Stimulated activated effector memory CD8-positive, alpha-beta T cell treated with anti-CD3 and anti-CD28 coated beads, Interleukin-12 subunit alpha, Interleukin-12 subunit beta, amount 100 ng/mL, for 72 hours (primary cell): ENCODE results near the gene NACAD.
"Not testable (repeated sequence)": the region's sequence is repeated elsewhere in the genome, so short reads cannot be mapped to it uniquely, and the experiment has no call there.

ENCODE experiments used
- ATAC-seq: fragments of 150-1000 bp; cut with Tn5 transposase; 2 replicates; pipeline ENCODE4 v1.10.0; 2021
- DNase-seq, 2 donors: peaks; one replicate each; pipeline ENCODE4 v3.0.0; 2021 to 2022; ENCODE audit warnings: low spot score in 2 of 2
- H3K27ac Mint-ChIP-seq: one replicate; pipeline ENCODE4 v1.8.0; 2022; ENCODE audit warnings: mild to moderate bottlenecking, mixed read lengths
- H3K36me3 Mint-ChIP-seq: one replicate; pipeline ENCODE4 v1.8.0; 2022; ENCODE audit warnings: mild to moderate bottlenecking, mixed read lengths
- H3K4me1 Mint-ChIP-seq: one replicate; pipeline ENCODE4 v1.8.0; 2022; ENCODE audit warnings: mixed read lengths
- H3K4me3 Mint-ChIP-seq: one replicate; pipeline ENCODE4 v1.8.0; 2022; ENCODE audit warnings: mild to moderate bottlenecking, mixed read lengths
- H3K9me3 Mint-ChIP-seq: one replicate; pipeline ENCODE4 v1.8.0; 2022; ENCODE audit warnings: mixed read lengths

Gene NACAD

DNA sequence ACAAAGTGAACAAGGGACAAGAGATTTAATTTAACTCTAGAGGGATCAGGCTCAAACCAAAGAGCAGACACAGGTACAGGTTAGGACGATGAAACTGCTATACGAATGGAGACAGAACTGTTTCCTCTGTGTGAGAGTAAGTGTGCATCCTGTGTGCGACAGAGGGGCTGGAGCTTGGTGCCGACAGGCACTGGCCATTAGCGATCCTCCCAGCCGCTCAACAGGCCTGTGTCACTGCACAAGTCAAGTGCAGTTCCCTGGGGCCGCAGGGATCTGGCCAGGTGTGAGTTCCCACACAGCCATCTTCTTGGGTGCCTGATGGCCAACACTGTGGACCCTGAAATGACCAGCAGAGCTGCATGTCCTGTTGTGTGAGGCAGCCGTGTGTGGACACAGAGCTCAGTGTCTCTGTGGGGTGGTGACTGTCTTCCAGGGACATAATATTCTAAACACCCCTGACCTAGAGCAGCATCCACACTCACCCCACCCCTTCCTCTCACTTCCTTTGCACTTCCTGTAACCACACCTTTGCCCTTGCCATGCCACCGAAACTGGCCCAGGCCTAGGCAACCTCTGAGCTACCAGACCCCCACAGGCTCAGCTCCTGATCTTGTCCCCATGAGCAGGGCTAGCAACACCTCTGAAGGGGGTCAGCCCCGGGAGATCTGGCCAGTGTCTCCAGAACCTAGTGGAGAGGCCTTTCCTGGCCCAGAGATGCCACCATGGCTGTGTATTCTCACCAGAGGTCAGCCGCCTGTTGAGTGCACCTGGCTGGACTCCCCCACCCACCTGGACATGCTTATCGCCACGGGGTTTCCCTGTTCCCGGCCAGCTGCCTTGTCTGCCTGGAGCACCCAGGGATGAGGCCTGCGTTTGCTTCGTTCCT is 34.4 kb upstream of the NACAD start:
- Mint-ChIP-seq H3K9me3 (no peaks in the 10 kb centered on the region), H3K36me3 (no peaks in the 10 kb centered on the region), H3K27ac (peak overlapping the region; percentile 95), H3K4me3 (peak overlapping the region; percentile 33), H3K4me1 (peaks cover 30% of the 10 kb centered on the region)
- no peak for DNase-seq
- ATAC-seq, result peak; percentile 49

DNA sequence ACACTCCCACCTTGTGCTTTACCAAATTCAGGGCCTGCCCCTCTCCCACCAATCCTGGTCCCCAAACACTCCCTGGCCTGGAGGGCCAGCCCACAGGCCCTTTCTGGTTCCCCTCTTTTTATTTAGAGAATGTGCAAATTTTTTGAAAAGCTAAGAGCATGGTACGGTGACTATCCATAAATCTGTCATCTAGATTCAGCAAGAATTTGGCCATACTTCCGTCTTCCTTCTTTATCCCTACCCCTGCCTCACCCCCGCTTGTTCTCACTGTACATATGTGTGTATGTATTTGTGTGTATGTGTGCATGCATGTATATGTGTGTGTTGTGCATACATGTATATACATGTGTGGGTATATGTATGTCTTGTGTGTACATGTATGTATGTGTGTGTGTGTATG is 30.8 kb upstream of the NACAD start:
- H3K36me3 Mint-ChIP-seq, result no peaks in the 10 kb centered on the region
- H3K27ac Mint-ChIP-seq, result no peak overlapping the region
- no peak for ATAC-seq
- H3K4me3 Mint-ChIP-seq, result no peak overlapping the region
- no peak for DNase-seq
- H3K9me3 Mint-ChIP-seq, result no peaks in the 10 kb centered on the region
- peaks cover 30% of the 10 kb centered on the region for H3K4me1 Mint-ChIP-seq

DNA sequence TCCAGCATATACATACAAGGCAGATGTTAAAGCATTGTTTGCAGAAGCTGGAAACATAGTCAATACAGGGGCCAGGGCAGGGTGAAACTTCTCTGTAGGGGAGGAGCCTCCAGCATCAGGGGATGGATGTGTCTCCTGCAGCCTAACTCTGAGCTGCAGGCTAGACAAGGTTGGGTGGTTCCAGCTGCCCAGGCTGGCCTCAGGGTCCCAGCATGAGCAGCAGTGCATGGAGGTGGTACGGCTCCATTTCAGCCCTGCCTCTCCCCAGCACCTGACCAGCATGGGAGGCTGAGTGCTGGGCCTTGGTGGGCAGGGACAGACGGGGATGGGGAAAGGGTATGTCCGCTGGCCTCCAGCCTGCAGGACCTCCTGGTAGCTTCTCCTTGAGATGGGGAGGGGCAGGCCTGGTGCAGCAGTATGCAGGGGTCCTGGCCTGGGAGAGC is 30.1 kb upstream of the NACAD start:
- no peak overlapping the region for H3K27ac Mint-ChIP-seq
- DNase-seq (no peak), ATAC-seq (no peak)
- no peaks in the 10 kb centered on the region for H3K36me3 Mint-ChIP-seq
- H3K4me3 Mint-ChIP-seq, result no peak overlapping the region
- peaks cover 27% of the 10 kb centered on the region for H3K4me1 Mint-ChIP-seq
- no peaks in the 10 kb centered on the region for H3K9me3 Mint-ChIP-seq

DNA sequence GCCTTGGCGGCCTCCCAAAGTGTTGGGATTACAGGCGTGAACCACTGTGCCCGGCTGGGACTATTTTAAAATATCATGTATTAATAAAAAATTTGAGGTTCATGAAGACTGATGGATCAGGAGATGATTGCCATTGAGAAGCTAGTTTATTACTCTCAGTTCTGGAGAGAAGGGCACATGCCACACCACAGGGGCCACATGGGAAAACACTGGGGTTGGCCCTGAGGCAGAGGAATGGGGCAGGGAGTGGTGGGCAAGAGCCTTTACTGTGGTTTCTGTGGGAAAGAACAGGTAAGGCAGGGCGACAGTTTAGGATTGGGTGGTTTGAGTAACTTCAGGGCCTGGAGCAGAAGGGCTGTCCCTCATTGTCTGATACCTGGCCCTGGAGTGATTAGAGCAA is 29.5 kb upstream of the NACAD start:
- ATAC-seq (no peak), DNase-seq (no peak)
- Mint-ChIP-seq H3K36me3 (no peaks in the 10 kb centered on the region), H3K4me1 (peaks cover 21% of the 10 kb centered on the region), H3K9me3 (no peaks in the 10 kb centered on the region), H3K27ac (no peak overlapping the region), H3K4me3 (no peak overlapping the region)

DNA sequence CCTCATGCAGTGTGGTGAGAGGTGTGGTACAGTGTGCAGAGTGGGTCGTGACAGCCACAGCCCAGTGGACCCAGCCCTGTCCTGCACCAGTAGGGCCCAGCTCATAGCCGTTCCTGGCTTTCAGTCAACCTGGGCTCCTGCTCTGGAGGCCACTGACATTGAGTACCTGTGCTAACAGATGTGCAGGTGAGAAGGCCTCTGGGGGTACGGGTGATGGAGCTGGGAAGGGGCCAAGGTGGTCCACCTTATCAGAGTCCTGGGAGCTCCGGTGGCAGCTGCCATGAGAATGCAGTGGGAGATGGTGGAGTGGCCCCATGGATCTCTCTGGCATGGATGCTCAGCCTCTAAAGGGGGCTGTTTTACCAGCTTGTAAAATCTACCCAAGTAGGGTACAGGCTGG is 28.8 kb upstream of the NACAD start:
- Mint-ChIP-seq H3K9me3 (no peaks in the 10 kb centered on the region), H3K4me1 (peaks cover 14% of the 10 kb centered on the region), H3K4me3 (no peak overlapping the region), H3K36me3 (no peaks in the 10 kb centered on the region), H3K27ac (peak overlapping the region; percentile 29)
- no peak for ATAC-seq
- no peak for DNase-seq

DNA sequence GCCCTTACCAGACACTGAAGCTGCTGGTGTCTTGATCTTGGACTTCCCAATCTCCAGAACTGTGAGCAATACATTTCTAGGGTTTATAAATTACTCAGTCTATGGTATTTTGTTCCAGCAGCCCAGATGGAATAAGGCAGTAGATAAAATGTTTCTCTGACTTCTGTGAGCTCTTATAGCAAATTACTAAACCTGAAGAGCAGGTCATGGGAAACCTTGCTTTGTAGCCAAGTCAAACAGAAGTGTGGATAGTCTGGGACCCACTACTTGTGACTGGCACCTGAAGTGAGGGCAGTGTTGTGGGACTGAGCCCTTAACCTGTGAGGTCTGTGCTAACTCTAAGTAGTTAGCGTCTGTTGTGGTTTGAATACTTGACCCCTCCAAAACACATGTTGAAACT is 27.3 kb upstream of the NACAD start:
- no peaks in the 10 kb centered on the region for H3K9me3 Mint-ChIP-seq
- DNase-seq (no peak), ATAC-seq (no peak)
- no peak overlapping the region for H3K27ac Mint-ChIP-seq
- H3K4me3 Mint-ChIP-seq, result no peak overlapping the region
- peaks cover 8% of the 10 kb centered on the region for H3K4me1 Mint-ChIP-seq
- peaks cover 10% of the 10 kb centered on the region for H3K36me3 Mint-ChIP-seq

DNA sequence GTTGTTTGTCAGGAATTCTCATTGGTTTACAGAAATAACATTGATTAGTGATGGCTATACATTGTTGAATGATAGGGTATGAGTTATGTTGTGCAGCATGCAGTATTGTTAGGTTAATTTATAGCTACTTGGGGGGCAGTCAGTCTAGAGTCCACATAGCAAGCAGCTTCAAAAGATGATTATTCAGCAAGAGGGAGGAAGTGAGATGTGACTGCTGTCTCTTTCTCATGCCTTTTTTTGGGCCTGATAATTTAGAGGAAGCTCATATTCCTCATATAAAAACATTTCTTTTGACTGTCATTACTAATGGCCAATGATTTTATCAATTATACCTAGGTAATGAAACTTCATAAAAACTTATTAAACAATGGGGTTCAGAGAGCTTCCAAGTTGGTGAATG is 26.2 kb upstream of the NACAD start:
- Mint-ChIP-seq H3K9me3 (no peaks in the 10 kb centered on the region), H3K27ac (no peak overlapping the region), H3K4me3 (no peak overlapping the region), H3K4me1 (peaks cover 13% of the 10 kb centered on the region), H3K36me3 (peaks cover 20% of the 10 kb centered on the region)
- ATAC-seq, result no peak
- no peak for DNase-seq

DNA sequence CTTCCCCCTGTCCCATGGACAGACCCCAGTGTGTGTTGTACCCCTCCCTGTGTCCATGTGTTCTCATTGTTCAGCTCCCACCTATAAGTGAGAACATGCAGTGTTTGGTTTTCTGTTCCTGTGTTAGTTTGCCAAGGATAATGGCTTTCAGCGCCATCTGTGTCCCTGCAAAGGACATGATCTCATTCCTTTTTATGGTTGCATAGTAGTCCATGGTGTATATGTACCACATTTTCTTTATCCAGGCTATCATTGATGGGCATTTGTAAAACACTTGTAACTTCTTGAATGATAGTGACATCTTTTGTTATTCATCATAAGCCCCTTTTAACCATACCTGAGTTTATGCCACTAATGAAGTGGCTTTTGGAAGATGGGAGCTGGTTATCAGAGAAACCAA is 25.5 kb upstream of the NACAD start:
- not testable (repeated sequence) for H3K4me3 Mint-ChIP-seq, ATAC-seq, H3K9me3 Mint-ChIP-seq, H3K27ac Mint-ChIP-seq, DNase-seq
- H3K4me1 Mint-ChIP-seq, result peaks cover 14% of the 10 kb centered on the region
- peaks cover 26% of the 10 kb centered on the region for H3K36me3 Mint-ChIP-seq

DNA sequence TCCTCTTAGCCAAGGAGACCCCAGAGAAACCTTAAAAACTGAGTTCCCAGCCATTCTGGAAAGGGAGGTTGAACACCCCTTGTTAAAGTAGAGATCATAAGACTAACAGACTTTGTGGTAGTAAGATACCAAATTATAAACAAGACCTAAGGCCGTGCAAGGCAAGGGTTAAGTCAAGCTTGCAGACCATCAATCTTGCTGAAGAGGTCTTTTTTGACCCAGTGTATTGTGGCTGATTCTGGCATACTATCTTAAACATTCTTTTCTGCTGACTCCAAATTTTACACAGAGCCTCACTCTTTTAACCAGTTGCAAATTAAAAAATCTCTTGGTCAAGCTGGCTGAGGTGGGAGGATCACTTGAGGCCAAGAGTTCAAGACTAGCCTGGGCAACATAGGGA is 23.9 kb upstream of the NACAD start:
- ATAC-seq (no peak), DNase-seq (no peak)
- peak overlapping the region; percentile 99 for H3K4me3 Mint-ChIP-seq
- no peaks in the 10 kb centered on the region for H3K9me3 Mint-ChIP-seq
- peak overlapping the region; percentile 99 for H3K27ac Mint-ChIP-seq
- H3K36me3 Mint-ChIP-seq, result peaks cover 42% of the 10 kb centered on the region
- H3K4me1 Mint-ChIP-seq, result peaks cover 29% of the 10 kb centered on the region

DNA sequence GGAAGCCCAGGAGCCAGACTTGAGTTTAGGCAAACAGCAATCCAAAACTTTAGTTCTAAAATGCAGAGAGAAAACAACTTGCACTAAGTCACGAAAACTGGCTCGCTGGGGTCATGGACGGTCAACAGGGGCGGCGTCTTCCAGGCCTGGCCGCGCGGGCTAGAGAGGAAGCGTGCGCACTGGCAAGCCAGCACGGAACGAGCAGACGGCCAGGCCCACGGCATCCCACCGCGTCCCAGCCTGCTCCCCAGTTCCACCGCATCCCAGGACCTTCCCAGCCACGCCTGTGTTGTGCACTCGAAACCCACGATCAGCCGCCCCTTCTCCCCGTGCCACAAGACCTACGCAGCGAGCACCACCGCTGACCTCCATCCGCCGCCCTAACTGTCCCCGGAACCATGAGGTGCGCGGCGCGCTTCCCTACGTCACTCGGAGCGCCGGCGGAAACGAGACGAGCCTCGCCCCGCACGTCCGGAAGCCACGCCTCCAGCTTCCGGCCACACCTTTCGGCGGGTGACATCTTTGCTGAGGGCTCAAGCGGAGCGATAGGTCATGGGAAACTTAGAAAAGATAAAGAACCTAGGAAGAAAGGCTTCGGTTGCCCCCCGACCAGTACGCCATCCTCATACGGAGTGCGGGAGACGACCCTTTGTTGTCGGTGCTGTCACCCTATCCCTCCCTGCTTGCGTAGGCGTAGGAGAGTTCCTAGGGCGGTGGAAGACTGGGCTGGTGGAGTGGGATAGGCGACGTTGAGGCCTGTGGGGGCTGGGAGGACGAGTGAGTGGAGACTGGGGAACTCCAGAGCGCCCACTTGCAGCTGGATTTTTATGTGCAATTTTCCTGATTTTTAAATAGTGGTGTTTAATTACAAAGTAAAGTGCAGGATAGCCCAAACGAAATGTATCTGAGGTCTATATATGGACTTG is 22.8 kb upstream of the NACAD start, which contains the start of gene TBRG4:
Gene TBRG4 (minus strand): TSS at position 400 of the 926 bp plus-strand sequence. CDS start 2,460 bp downstream, outside the sequence.
- no peaks in the 10 kb centered on the region for H3K9me3 Mint-ChIP-seq
- H3K27ac Mint-ChIP-seq, result peak within 1 kb of the TSS; percentile 99
- peaks cover 37% of the 10 kb centered on the region for H3K4me1 Mint-ChIP-seq
- peak; percentile 88 to 96 for DNase-seq
- peak within 1 kb of the TSS; percentile 99 for H3K4me3 Mint-ChIP-seq
- H3K36me3 Mint-ChIP-seq, result peaks cover 53% of the 10 kb centered on the region
- ATAC-seq, result peak; percentile 97

DNA sequence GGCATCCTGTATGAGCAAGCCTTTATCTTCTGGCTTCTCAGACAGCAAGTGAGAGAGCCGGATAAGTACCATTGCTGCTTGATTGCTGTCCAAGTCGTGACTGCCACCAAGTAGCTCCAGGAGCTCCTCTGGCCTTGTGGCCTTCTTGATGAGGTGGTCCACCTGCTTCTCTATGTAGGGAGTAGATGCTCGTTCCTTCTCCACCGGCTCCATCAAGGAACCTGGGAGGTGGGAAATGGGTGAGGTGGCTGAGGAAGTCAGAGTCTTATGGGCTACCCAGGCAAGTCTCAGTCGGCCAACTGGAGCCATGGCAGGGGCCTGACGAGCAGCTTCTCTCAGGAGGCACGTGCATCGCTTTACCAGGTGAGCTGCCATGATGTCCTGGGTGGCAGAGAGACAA is 20.1 kb upstream of the NACAD start:
- Mint-ChIP-seq H3K4me1 (peaks cover 37% of the 10 kb centered on the region), H3K27ac (peak overlapping the region; percentile 65), H3K36me3 (peaks cover 80% of the 10 kb centered on the region), H3K9me3 (no peaks in the 10 kb centered on the region), H3K4me3 (peak overlapping the region; percentile 48)
- DNase-seq (no peak), ATAC-seq (no peak)

DNA sequence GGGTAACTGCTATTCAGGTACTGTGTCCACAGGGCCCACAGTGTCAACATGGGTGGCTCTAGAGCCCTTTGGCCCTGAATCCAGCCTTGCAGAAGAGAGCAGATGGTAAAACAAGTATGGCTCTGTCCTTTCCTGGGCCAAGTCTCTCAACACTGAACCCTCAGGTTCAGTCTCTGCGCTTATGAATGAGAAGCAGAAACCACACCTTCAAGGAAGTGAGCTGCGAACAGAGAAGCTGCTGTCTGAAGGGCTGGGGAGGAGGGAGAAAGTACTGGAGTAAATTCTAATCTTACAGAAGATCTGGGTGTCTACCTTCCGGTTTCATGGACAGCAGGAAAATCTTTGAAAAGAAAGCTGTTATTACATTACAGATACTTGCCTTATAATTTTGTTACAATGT is 18.6 kb upstream of the NACAD start:
- Mint-ChIP-seq H3K4me1 (peaks cover 37% of the 10 kb centered on the region), H3K36me3 (peaks cover 95% of the 10 kb centered on the region), H3K27ac (peak overlapping the region; percentile 89), H3K4me3 (peak overlapping the region; percentile 48), H3K9me3 (no peaks in the 10 kb centered on the region)
- no peak for DNase-seq
- no peak for ATAC-seq

DNA sequence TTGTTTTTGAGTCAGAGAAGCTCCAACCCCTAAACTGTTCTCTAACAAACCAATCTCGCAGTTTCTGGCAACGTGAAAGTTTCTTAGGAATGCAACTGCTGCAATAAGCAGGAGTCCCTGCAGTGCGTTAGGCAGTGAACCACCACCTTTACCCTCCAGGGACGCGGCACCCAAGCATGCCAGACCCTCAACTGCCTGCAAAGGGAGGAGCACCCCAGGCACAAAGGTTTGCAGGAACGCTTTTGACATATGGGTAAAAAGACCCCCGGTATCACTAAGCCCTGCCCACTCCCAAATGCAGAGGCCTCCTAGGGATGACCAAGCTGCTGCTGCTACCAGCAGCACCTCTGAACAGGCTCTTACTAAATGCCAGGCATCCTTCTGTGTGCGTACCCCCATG is 18.1 kb upstream of the NACAD start:
- Mint-ChIP-seq H3K4me3 (no peak overlapping the region), H3K4me1 (peaks cover 35% of the 10 kb centered on the region), H3K9me3 (no peaks in the 10 kb centered on the region), H3K27ac (no peak overlapping the region), H3K36me3 (peaks cover 99% of the 10 kb centered on the region)
- DNase-seq (no peak), ATAC-seq (no peak)

DNA sequence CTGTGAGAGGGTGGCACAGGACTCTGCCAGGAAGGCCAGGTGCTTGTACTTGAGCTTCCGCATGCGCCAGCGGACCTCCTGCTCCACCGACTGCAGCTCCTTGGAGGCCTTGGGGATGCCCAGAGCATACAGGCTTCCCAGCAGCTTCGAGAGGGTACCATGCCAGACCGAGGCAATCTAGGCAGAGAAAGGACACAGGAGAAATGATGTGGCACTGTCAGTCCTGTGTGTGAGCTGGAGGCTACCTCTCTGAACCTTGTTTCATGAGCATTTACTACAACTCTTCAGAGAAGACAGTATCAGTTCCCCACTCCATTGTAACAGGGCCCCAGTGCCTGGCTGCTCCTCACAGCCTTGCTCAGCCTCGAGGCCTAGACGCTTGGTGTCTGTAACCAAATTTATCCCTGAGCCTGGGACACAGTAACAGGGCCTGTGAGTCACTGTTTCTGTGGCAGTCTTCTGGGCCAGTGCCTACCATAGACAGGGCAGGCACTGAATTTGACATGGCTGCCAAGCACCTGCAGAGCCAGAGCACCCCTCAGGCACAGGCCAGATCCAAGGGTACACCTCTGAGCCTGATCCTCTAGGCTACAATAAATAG is 16.9 kb upstream of the NACAD start:
- Mint-ChIP-seq H3K36me3 (peaks cover 99% of the 10 kb centered on the region), H3K4me1 (peaks cover 30% of the 10 kb centered on the region), H3K9me3 (no peaks in the 10 kb centered on the region), H3K4me3 (no peak overlapping the region), H3K27ac (no peak overlapping the region)
- ATAC-seq (peak; percentile 9), DNase-seq (no peak)
